Measurements from ENCODE around the gene RAPGEF6. TPM values are rescaled to one million over a fixed set of nuclear protein-coding genes. Genes with fewer than 3 reads are reported as not detected.

RAPGEF6 gene
- total RNA-seq, 4 donors from 2014 or later = 10.2 to 26.5 (median 13.7) TPM

- DNase-seq = no peak
- Histone ChIP-seq H3K9me3 (no peaks in the 10 kb centered on the region), H3K27ac (no peak overlapping the region), H3K4me1 (no peaks in the 10 kb centered on the region), H3K27me3 (no peaks in the 10 kb centered on the region), H3K36me3 (peaks cover 0 to 6% (median 0%) of the 10 kb centered on the region in 3 donors), H3K4me3 (no peak overlapping the region)
- 90 to 92% methylated on average over 4 of the region's 4 CpGs for WGBS, 2 donors
- no peak for TF ChIP-seq CTCF (IDR thresholded peaks at IDR 0.05)
- no peak for TF ChIP-seq POLR2A (IDR thresholded peaks at IDR 0.05)
- intact Hi-C loops (cut with DNase I) = no loop called here
Observed at GRCh38 chr5:131564229-131564652, 70.8 kb downstream of the RAPGEF6 start.

GRCh38 chr5:131563434-131564228 lies 71.4 kb downstream of the RAPGEF6 start:
- H3K9me3 ChIP-seq = no peaks in the 10 kb centered on the region
- H3K36me3 ChIP-seq = peaks cover 0 to 11% (median 0%) of the 10 kb centered on the region in 3 donors
- no peak for TF ChIP-seq CTCF (IDR thresholded peaks at IDR 0.05)
- no peak for TF ChIP-seq POLR2A (IDR thresholded peaks at IDR 0.05)
- H3K27me3 ChIP-seq = no peaks in the 10 kb centered on the region
- intact Hi-C loops (cut with DNase I) = no loop called here
- H3K4me1 ChIP-seq = no peaks in the 10 kb centered on the region
- DNase-seq = no peak
- WGBS, 2 donors = 86 to 92% methylated on average over 8 of the region's 8 CpGs
- H3K27ac ChIP-seq = no peak overlapping the region
- no peak overlapping the region for H3K4me3 ChIP-seq

- no peak for TF ChIP-seq POLR2A (IDR thresholded peaks at IDR 0.05)
- no peak for DNase-seq
- H3K27me3 ChIP-seq = no peaks in the 10 kb centered on the region
- no peaks in the 10 kb centered on the region for H3K9me3 ChIP-seq
- no peaks in the 10 kb centered on the region for H3K4me1 ChIP-seq
- H3K36me3 ChIP-seq = peaks cover 0 to 21% (median 0%) of the 10 kb centered on the region in 3 donors
- H3K4me3 ChIP-seq = no peak overlapping the region
- no peak overlapping the region for H3K27ac ChIP-seq
- WGBS, 2 donors = 75 to 83% methylated on average over 2 of the region's 2 CpGs
- intact Hi-C loops (cut with DNase I) = no loop called here
Observed at GRCh38 chr5:131550606-131551005, 84.4 kb downstream of the RAPGEF6 start.

- no peak overlapping the region for H3K27ac ChIP-seq
- TF ChIP-seq CTCF (IDR thresholded peaks at IDR 0.05) (no peak), POLR2A (IDR thresholded peaks at IDR 0.05) (no peak)
Observed at GRCh38 chr5:131548176-131548575, 86.9 kb downstream of the RAPGEF6 start.

GRCh38 chr5:131545845-131546244 lies 89.2 kb downstream of the RAPGEF6 start:
- Histone ChIP-seq H3K9me3 (no peaks in the 10 kb centered on the region), H3K27ac (no peak overlapping the region), H3K36me3 (peaks cover 0 to 14% (median 0%) of the 10 kb centered on the region in 3 donors), H3K27me3 (no peaks in the 10 kb centered on the region), H3K4me1 (no peaks in the 10 kb centered on the region), H3K4me3 (no peak overlapping the region)
- TF ChIP-seq CTCF (IDR thresholded peaks at IDR 0.05) (no peak), POLR2A (IDR thresholded peaks at IDR 0.05) (no peak)
- intact Hi-C loops (cut with DNase I) = no loop called here
- 94 to 95% methylated on average over 1 of the region's 1 CpG for WGBS, 2 donors
- no peak for DNase-seq

More at GRCh38 chr5:131548176-131548575, 86.9 kb downstream of the RAPGEF6 start:
- intact Hi-C loops (cut with DNase I) = no loop called here
- Histone ChIP-seq H3K27me3 (no peaks in the 10 kb centered on the region), H3K4me1 (no peaks in the 10 kb centered on the region), H3K4me3 (peak overlapping the region in 2 of 4 donors; percentile 17 to 19), H3K36me3 (peaks cover 0 to 14% (median 0%) of the 10 kb centered on the region in 3 donors), H3K9me3 (no peaks in the 10 kb centered on the region)
- no peak for DNase-seq
- WGBS, 2 donors = 58 to 78% methylated on average over 2 of the region's 2 CpGs
